NCI-H1930 (cell line): ENCODE results near the gene SEPTIN5.

Experiments used
- DNase-seq, 2 experiments: peaks; one replicate each; lab custom pipeline; 2025; lab: John Stamatoyannopoulos, UW

Gene SEPTIN5

GRCh38 chr22:19705181-19705934 is 8.9 kb upstream of the SEPTIN5 start:
- DNase-seq, result no peak

DNA sequence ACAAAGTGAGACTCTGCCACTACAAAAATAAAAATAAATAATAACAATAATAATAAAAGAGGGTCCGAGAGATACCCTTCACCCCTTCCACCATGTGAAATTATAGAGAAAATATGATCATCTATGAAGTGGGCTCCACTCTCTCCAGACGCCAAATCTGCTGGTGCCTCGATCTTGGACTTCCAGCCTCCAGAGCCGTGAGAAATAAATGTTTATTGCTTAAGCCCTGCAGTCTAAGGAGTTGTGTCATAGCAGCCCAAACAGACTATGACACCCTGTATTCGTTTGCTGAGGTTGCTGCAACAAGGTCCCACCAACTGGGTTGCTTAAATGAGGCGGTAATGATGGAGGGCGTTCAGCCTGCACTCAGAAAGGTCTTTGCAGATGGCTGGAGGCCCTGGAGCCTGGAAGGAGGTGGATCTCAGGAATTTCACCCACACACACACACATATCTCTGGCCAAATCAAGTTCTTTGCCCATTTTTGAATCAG is 7.6 kb upstream of the SEPTIN5 start:
- DNase-seq, result no peak

DNA sequence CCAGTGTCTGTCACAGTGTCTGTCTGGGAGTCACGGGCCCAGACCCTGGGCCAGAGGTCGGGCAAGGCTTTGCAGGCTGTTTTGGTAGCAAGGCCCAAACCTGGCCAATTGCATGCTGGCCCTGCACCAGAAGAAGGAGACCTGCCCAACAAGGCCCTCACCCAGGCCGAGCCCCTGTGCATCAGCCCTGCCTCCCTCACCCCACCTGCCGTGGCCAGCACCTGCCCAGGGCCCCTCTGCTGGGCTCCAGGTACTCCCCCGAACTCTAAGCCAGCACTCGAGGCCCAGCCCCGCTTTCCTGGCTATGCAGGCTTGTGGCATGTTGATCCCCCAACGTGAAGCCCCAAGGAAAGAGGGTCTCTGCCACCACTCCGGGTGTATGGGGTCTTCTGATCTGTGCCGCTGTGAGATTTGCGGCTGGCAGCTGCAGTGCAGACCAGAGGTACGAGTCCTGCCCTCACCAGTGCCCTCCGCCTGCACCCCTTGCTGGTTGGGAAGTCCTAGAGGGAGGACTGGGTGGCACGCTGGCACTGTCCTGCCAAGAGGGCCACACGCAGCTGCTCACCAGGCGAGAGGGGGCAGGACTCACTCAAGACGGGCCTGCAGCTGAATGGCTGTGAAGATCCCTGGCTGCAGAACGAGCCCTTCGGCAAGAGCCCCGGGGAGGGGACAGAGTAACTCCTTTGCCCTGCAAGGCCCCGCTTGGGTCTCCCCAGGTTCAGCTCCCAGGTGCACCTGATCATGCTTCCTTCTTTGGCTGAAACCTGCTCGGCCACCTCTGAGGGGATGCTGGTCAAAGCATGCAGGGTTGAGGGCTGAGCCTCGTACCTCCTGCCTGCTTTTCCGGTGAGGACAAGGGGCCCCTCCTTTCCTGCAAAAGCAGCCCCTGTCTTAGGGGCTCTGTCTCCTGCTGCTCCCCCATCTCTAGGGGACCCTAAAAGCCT is 6.7 kb upstream of the SEPTIN5 start:
- DNase-seq, result no peak

- no peak for DNase-seq
These were observed 5.8 kb upstream of the SEPTIN5 start for GRCh38 chr22:19708321-19709011.

GRCh38 chr22:19709063-19709769 is 5.1 kb upstream of the SEPTIN5 start:
- DNase-seq, result no peak

DNA sequence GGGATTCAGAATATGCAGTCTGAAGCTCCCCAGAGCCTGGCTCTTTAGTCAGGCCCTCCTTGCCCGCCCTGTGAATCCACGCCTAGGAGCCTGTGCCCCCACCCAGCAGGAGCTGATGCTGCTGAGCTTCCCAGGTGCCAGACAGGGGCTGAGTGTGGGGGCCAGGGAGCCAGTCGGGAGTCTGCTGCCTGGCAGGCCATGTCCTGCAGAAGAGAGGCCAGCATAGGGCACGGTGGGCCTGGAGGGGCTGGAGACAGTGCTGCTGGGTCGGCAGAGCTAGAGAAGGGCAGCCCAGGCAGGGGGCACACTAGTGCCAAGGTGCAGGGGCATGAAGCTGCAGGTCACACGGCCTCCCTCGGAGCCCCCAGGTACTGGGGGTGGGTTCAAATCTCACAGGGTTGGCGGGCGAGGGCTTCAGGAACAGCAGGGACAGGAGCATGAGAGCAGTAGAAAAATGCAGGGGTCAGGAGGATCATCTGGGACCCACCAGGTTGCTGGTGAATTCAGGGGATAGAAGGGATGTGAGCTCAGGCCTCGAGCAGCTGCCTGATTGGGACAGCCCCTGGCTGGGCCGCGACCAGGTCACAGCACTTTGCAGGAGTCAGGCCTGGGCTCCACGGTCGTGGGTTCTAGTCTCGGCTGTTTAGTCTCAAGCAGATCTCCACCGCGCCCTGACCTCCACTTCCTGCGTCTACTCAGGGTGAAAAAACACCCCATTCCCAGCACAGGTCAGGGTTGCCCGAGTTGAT is 4.1 kb upstream of the SEPTIN5 start:
- DNase-seq, result no peak

DNA sequence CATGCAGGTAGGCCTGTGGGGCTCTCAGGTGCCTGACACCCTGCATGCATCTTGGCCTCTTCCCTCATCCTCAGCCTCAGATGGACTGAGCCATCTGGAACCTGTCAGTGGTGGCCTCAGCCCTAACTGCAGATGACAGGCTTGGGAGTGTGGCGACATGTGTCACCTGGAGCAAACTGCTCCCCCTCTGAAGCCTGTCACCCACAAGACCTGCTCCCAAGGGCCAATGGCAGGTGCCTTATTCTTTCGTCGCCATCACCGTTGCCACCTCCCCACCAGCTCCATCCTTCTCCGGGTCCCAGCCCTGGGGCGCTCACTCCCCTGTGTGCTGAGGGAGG is 3.6 kb upstream of the SEPTIN5 start:
- DNase-seq, result no peak

GRCh38 chr22:19713245-19713644 is 1.1 kb upstream of the SEPTIN5 start:
- DNase-seq, result no peak

DNA sequence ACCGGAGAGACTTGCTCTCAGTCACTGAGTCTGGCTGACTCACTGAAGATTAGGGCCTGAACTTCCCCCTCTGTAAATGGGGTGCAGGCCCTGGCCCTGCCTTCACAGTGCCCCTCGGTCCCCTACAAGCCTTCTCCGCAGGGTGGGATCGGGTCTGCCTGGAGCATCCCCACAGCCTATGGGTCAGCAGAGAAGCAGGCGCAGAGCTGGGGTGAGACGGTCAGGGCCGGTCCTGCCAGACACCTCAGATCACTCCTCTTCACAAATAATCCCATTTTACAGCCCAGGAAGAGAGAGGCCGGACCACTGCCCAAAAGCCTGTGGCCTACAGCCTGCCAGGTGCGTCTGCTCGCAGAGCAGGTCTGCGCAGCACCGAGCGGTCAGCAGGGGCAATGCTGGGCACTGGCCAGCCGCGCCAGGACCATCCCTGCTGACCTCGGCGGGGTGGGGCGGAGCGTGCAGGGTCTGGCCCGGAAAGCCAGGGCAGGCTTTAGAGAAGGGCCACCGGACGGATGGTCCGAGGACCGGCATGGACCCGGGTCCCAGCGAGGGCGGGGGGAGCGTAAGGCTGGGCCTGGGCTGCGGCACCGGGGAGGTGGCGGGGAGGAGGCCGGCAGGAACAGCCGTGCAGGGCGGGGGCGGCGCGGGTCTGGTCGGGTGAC is 522 bp upstream of the SEPTIN5 start:
- no peak for DNase-seq

GRCh38 chr22:19715188-19715930 is 1.1 kb downstream of the SEPTIN5 start:
- no peak for DNase-seq

- no peak for DNase-seq
These were observed 1.9 kb downstream of the SEPTIN5 start for GRCh38 chr22:19716041-19716828.

- no peak for DNase-seq
These were observed 2.5 kb downstream of the SEPTIN5 start for GRCh38 chr22:19716829-19717105.

DNA sequence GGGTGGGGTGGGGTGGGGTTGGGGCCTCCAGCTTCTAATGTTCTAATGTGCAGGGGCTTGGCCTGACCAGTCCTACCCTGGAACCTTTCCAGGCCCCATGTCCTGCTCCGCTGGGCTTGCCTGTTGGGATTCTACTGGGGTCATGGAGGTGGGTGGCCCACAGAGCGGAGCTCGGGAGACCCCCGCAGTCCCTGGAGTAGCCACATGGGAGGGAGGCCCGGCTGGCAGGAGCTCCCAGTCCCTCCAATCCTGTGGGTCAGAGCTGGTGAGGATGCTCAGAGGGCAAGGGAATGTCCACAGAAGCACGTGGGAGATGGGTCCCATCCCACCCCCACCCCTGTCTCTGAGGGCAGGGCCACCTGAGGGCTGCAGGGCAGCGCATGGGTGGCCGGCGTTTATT is 2.9 kb downstream of the SEPTIN5 start:
- no peak for DNase-seq

- peak; percentile 25 to 74 for DNase-seq
These were observed 3.6 kb downstream of the SEPTIN5 start for GRCh38 chr22:19717691-19718455.

- no peak for DNase-seq
These were observed 4.2 kb downstream of the SEPTIN5 start for GRCh38 chr22:19718456-19719049.

GRCh38 chr22:19719050-19719482 is 4.8 kb downstream of the SEPTIN5 start:
- DNase-seq, result no peak

DNA sequence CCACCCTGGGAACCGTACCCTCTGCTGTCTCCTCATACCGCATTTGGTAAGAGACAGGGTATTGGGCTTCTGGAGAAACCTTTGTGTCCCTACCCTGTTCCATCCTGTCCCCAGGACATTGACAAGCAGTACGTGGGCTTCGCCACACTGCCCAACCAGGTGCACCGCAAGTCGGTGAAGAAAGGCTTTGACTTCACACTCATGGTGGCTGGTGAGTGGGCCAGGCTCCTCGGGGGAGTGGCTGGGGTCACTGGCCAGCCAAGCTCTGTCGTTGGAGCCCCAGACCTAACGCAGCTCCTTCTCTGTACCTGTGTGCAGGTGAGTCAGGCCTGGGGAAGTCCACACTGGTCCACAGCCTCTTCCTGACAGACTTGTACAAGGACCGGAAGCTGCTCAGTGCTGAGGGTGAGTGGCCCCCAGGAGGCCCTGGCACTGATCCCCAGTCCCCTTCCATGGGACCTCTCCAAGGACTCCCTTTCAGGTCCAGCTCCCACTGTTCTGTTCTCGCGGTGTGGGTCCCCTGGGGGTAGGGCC is 5.3 kb downstream of the SEPTIN5 start:
- DNase-seq, result no peak
